Mesenchymal stem cell (in vitro differentiated cells and primary cell): ENCODE results near the gene ARPC5.
A peak's percentile ranks its signal among the peaks of the same experiment; 100 is the strongest.

ENCODE experiments used
- DNase-seq: peaks from one replicate; pipeline ENCODE4 v3.0.0-alpha.2; 2013
- H2AFZ ChIP-seq: one replicate; pipeline ENCODE4 v1.6.1; 2013; ENCODE audit warnings: low read depth, mild to moderate bottlenecking, control low read depth, inconsistent platforms, low read length, moderate library complexity
- H2AK5ac ChIP-seq: 2 replicates; pipeline ENCODE4 v1.6.1; 2013; ENCODE audit warnings: low read length, moderate library complexity, mild to moderate bottlenecking, inconsistent platforms; ENCODE audit not compliant: severe bottlenecking
- H2BK120ac ChIP-seq: one replicate; pipeline ENCODE4 v1.6.1; 2013; ENCODE audit warnings: low read depth, mild to moderate bottlenecking, inconsistent platforms, low read length, moderate library complexity
- H2BK12ac ChIP-seq, 2 experiments: one replicate each; pipeline ENCODE4 v1.6.1; 2013; ENCODE audit warnings: inconsistent platforms in 2 of 2, low read length in 2 of 2, mild to moderate bottlenecking in 2 of 2, moderate library complexity in 2 of 2, control low read depth in 1 of 2
- H2BK15ac ChIP-seq: one replicate; pipeline ENCODE4 v1.6.1; 2013; ENCODE audit warnings: mild to moderate bottlenecking, low read depth, inconsistent platforms; ENCODE audit not compliant: poor library complexity, severe bottlenecking
- H2BK5ac ChIP-seq: 2 replicates; pipeline ENCODE4 v1.6.1; 2013; ENCODE audit warnings: low read depth, mild to moderate bottlenecking, low read length, control low read depth, inconsistent platforms; ENCODE audit not compliant: poor library complexity, severe bottlenecking
- H3K14ac ChIP-seq, 2 experiments: one replicate each; pipeline ENCODE4 v1.6.1; 2013; ENCODE audit warnings: inconsistent platforms in 2 of 2, low read length in 2 of 2, control low read depth in 1 of 2, mild to moderate bottlenecking in 1 of 2, moderate library complexity in 1 of 2
- H3K18ac ChIP-seq, 2 experiments: one replicate each; pipeline ENCODE4 v1.6.1; 2013; ENCODE audit warnings: inconsistent platforms in 2 of 2, low read length in 2 of 2, control low read depth in 1 of 2, low read depth in 1 of 2, mild to moderate bottlenecking in 1 of 2
- H3K23ac ChIP-seq, 2 experiments: one replicate each; pipeline ENCODE4 v1.6.1; 2013; ENCODE audit warnings: inconsistent platforms in 2 of 2, low read length in 2 of 2, mild to moderate bottlenecking in 2 of 2, moderate library complexity in 2 of 2, control low read depth in 1 of 2
- H3K27ac ChIP-seq: 2 replicates; pipeline ENCODE4 v1.5.1; 2013; ENCODE audit warnings: mild to moderate bottlenecking, moderate library complexity, low read length, control low read depth, inconsistent platforms; ENCODE audit not compliant: poor library complexity, severe bottlenecking
- H3K27me3 ChIP-seq, 2 experiments: 2 replicates each; pipeline versions ENCODE4 v1.6.1 to v1.7.0; 2013; ENCODE audit warnings: low read length in 2 of 2, mild to moderate bottlenecking in 2 of 2, moderate library complexity in 2 of 2, control low read depth in 1 of 2, inconsistent platforms in 1 of 2; ENCODE audit not compliant: control insufficient read depth in 1 of 2, insufficient read depth in 1 of 2
- H3K36me3 ChIP-seq, 2 experiments: 2 replicates each; pipeline versions ENCODE4 v1.6.1 to v1.7.0; 2013; ENCODE audit warnings: low read length in 2 of 2, control low read depth in 1 of 2, inconsistent platforms in 1 of 2, low read depth in 1 of 2, mild to moderate bottlenecking in 1 of 2; ENCODE audit not compliant: insufficient read depth in 2 of 2, control insufficient read depth in 1 of 2
- H3K4ac ChIP-seq, 2 experiments: one replicate each; pipeline ENCODE4 v1.6.1; 2013; ENCODE audit warnings: inconsistent platforms in 2 of 2, low read length in 2 of 2, mild to moderate bottlenecking in 2 of 2, moderate library complexity in 2 of 2, control low read depth in 1 of 2, low read depth in 1 of 2
- H3K4me1 ChIP-seq: 2 replicates; pipeline ENCODE4 v1.6.1; 2013; ENCODE audit warnings: low read depth, low read length, control low read depth; ENCODE audit not compliant: control insufficient read depth, insufficient read depth
- H3K4me2 ChIP-seq: 2 replicates; pipeline ENCODE4 v1.6.1; 2013; ENCODE audit warnings: low read length, mild to moderate bottlenecking, inconsistent platforms; ENCODE audit not compliant: poor library complexity, severe bottlenecking
- H3K4me3 ChIP-seq, 2 experiments: 2 replicates each; pipeline versions ENCODE4 v1.5.1 to v1.7.0; 2013; ENCODE audit warnings: low read length in 2 of 2, mild to moderate bottlenecking in 2 of 2, control low read depth in 1 of 2, low read depth in 1 of 2; ENCODE audit not compliant: insufficient read depth in 1 of 2
- H3K79me1 ChIP-seq: replicated peaks from 2 replicates; pipeline ENCODE4 v1.6.1; 2013; ENCODE audit warnings: mild to moderate bottlenecking, control low read depth, low read length, inconsistent platforms; ENCODE audit not compliant: poor library complexity, severe bottlenecking
- H3K9ac ChIP-seq: 2 replicates; pipeline ENCODE4 v1.7.0; 2013; ENCODE audit warnings: mild to moderate bottlenecking, low read length, moderate library complexity
- H3K9me3 ChIP-seq: 2 replicates; pipeline ENCODE4 v1.7.0; 2013; ENCODE audit warnings: mild to moderate bottlenecking, low read length; ENCODE audit not compliant: control insufficient read depth
- H4K8ac ChIP-seq: one replicate; pipeline ENCODE4 v1.6.1; 2013; ENCODE audit warnings: inconsistent platforms, mild to moderate bottlenecking, low read length, moderate library complexity
- H4K91ac ChIP-seq: one replicate; pipeline ENCODE4 v1.6.1; 2013; ENCODE audit warnings: mild to moderate bottlenecking, low read length, inconsistent platforms
- WGBS: methylation state at CpG from one replicate; pipeline ENCODE4 v1.1.7; 2013; ENCODE audit warnings: mixed read lengths; 5-methylcytosine and 5-hydroxymethylcytosine counted together

Gene ARPC5

GRCh38 chr1:183589384-183589783 lies 46.2 kb downstream of the ARPC5 start:
- Histone ChIP-seq H4K91ac (no peak overlapping the region), H3K9ac (no peak overlapping the region), H2BK5ac (no peak overlapping the region), H2AK5ac (no peak overlapping the region), H4K8ac (no peak overlapping the region), H2BK15ac (no peak overlapping the region), H3K27ac (no peak overlapping the region), H3K4me3 (no peak overlapping the region), H3K23ac (no peak overlapping the region), H3K9me3 (no peaks in the 10 kb centered on the region), H3K18ac (no peak overlapping the region), H3K4me2 (no peak overlapping the region), H3K14ac (no peak overlapping the region), H2AFZ (no peak overlapping the region), H3K4me1 (no peaks in the 10 kb centered on the region), H3K79me1 (no peaks in the 10 kb centered on the region), H2BK12ac (no peak overlapping the region), H3K36me3 (no peaks in the 10 kb centered on the region), H3K4ac (no peak overlapping the region), H2BK120ac (no peak overlapping the region), H3K27me3 (peaks cover 0 to 16% of the 10 kb centered on the region in 2 experiments)
- DNase-seq, result no peak
- WGBS, result 91% methylated on average over 5 of the region's 5 CpGs

- Histone ChIP-seq H2BK5ac (no peak overlapping the region), H3K9me3 (no peaks in the 10 kb centered on the region), H3K27ac (no peak overlapping the region), H2BK120ac (no peak overlapping the region), H4K91ac (no peak overlapping the region), H4K8ac (no peak overlapping the region), H3K4ac (no peak overlapping the region), H3K4me2 (no peak overlapping the region), H3K36me3 (no peaks in the 10 kb centered on the region), H2AK5ac (no peak overlapping the region), H2BK15ac (no peak overlapping the region), H3K23ac (peak overlapping the region in 1 of 2 experiments; percentile 77), H2BK12ac (no peak overlapping the region), H3K27me3 (peaks cover 0 to 12% of the 10 kb centered on the region in 2 experiments), H2AFZ (no peak overlapping the region), H3K14ac (no peak overlapping the region), H3K9ac (no peak overlapping the region), H3K4me1 (no peaks in the 10 kb centered on the region), H3K18ac (no peak overlapping the region), H3K4me3 (no peak overlapping the region), H3K79me1 (no peaks in the 10 kb centered on the region)
- DNase-seq, result no peak
These were observed 46.8 kb downstream of the ARPC5 start for GRCh38 chr1:183588827-183589226.

- Histone ChIP-seq H3K36me3 (no peaks in the 10 kb centered on the region), H3K79me1 (no peaks in the 10 kb centered on the region), H3K4ac (no peak overlapping the region), H2AFZ (no peak overlapping the region), H3K9me3 (no peaks in the 10 kb centered on the region), H3K18ac (no peak overlapping the region), H3K4me1 (no peaks in the 10 kb centered on the region), H3K27me3 (no peaks in the 10 kb centered on the region), H3K14ac (no peak overlapping the region), H4K91ac (no peak overlapping the region), H3K27ac (no peak overlapping the region), H2AK5ac (no peak overlapping the region), H3K4me2 (no peak overlapping the region), H2BK5ac (no peak overlapping the region), H2BK120ac (no peak overlapping the region), H3K9ac (no peak overlapping the region), H3K4me3 (no peak overlapping the region), H3K23ac (no peak overlapping the region), H2BK12ac (no peak overlapping the region), H2BK15ac (no peak overlapping the region), H4K8ac (no peak overlapping the region)
- 90% methylated on average over 8 of the region's 8 CpGs for WGBS
- no peak for DNase-seq
These were observed 48.7 kb downstream of the ARPC5 start for GRCh38 chr1:183586926-183587325.

- H2AFZ ChIP-seq, result no peak overlapping the region
- no peak overlapping the region for H2BK120ac ChIP-seq
- no peak overlapping the region for H3K4ac ChIP-seq
- no peak overlapping the region for H3K14ac ChIP-seq
- H2AK5ac ChIP-seq, result no peak overlapping the region
- H2BK12ac ChIP-seq, result no peak overlapping the region
- no peak overlapping the region for H2BK5ac ChIP-seq
- H3K18ac ChIP-seq, result no peak overlapping the region
- no peak overlapping the region for H3K4me2 ChIP-seq
- WGBS, result 100% methylated on average over 1 of the region's 1 CpG
- DNase-seq, result no peak
- no peaks in the 10 kb centered on the region for H3K27me3 ChIP-seq
- H3K79me1 ChIP-seq, result no peaks in the 10 kb centered on the region
- no peak overlapping the region for H3K9ac ChIP-seq
- H3K23ac ChIP-seq, result no peak overlapping the region
- H3K27ac ChIP-seq, result no peak overlapping the region
- H3K4me3 ChIP-seq, result no peak overlapping the region
- no peak overlapping the region for H4K91ac ChIP-seq
- H2BK15ac ChIP-seq, result peak overlapping the region; percentile 12
- H3K9me3 ChIP-seq, result no peaks in the 10 kb centered on the region
- H3K4me1 ChIP-seq, result no peaks in the 10 kb centered on the region
- no peaks in the 10 kb centered on the region for H3K36me3 ChIP-seq
- H4K8ac ChIP-seq, result no peak overlapping the region
These were observed 49.1 kb downstream of the ARPC5 start for GRCh38 chr1:183586455-183586854.
